Effector memory CD4-positive, alpha-beta T cell (primary cell): ENCODE measurements around the gene RAB11FIP5.
A peak's percentile ranks its signal among the peaks of the same experiment; 100 is the strongest.

Experiments used
- DNase-seq, 3 donors: peaks; one replicate each; pipeline ENCODE4 v3.0.0-alpha.2; 2020
- H3K27ac ChIP-seq: 2 replicates; pipeline ENCODE4 v1.7.0; 2013; ENCODE audit warnings: mild to moderate bottlenecking, low read length, moderate library complexity; ENCODE audit not compliant: insufficient read depth, poor library complexity, severe bottlenecking
- H3K27me3 ChIP-seq: replicated peaks from 2 replicates; pipeline ENCODE4 v1.7.0; 2013; ENCODE audit warnings: mild to moderate bottlenecking, low read length; ENCODE audit not compliant: insufficient read depth, control insufficient read depth, poor library complexity, severe bottlenecking
- H3K36me3 ChIP-seq: 2 replicates; pipeline ENCODE4 v1.7.0; 2013; ENCODE audit warnings: mild to moderate bottlenecking, low read length, moderate library complexity; ENCODE audit not compliant: control insufficient read depth, insufficient read depth
- H3K4me1 ChIP-seq: 2 replicates; pipeline ENCODE4 v1.7.0; 2013; ENCODE audit warnings: low read length, mild to moderate bottlenecking; ENCODE audit not compliant: control insufficient read depth, insufficient read depth, poor library complexity, severe bottlenecking
- H3K4me3 ChIP-seq: 2 replicates; pipeline ENCODE4 v1.7.0; 2013; ENCODE audit warnings: low read length, low read depth, mild to moderate bottlenecking; ENCODE audit not compliant: insufficient read depth, poor library complexity, severe bottlenecking
- H3K9me3 ChIP-seq: 2 replicates; pipeline ENCODE4 v1.7.0; 2013; ENCODE audit warnings: mild to moderate bottlenecking, low read length, moderate library complexity; ENCODE audit not compliant: control insufficient read depth

RAB11FIP5 gene

GRCh38 chr2:73078457-73079411 is 34.0 kb downstream of the RAB11FIP5 start:
- DNase-seq = no peak
- Histone ChIP-seq H3K4me1 (no peaks in the 10 kb centered on the region), H3K36me3 (no peaks in the 10 kb centered on the region), H3K9me3 (no peaks in the 10 kb centered on the region), H3K4me3 (no peak overlapping the region), H3K27ac (no peak overlapping the region), H3K27me3 (no peaks in the 10 kb centered on the region)

GRCh38 chr2:73077424-73077795 is 35.3 kb downstream of the RAB11FIP5 start:
- Histone ChIP-seq H3K36me3 (no peaks in the 10 kb centered on the region), H3K4me3 (no peak overlapping the region), H3K27me3 (no peaks in the 10 kb centered on the region), H3K9me3 (no peaks in the 10 kb centered on the region), H3K27ac (no peak overlapping the region), H3K4me1 (no peaks in the 10 kb centered on the region)
- no peak for DNase-seq

- Histone ChIP-seq H3K27me3 (no peaks in the 10 kb centered on the region), H3K4me3 (no peak overlapping the region), H3K9me3 (no peaks in the 10 kb centered on the region), H3K27ac (no peak overlapping the region), H3K36me3 (no peaks in the 10 kb centered on the region), H3K4me1 (peaks cover 2% of the 10 kb centered on the region)
- no peak for DNase-seq
Observed at GRCh38 chr2:73076701-73077423, 35.9 kb downstream of the RAB11FIP5 start.

GRCh38 chr2:73075477-73076373 is 37.0 kb downstream of the RAB11FIP5 start:
- no peak for DNase-seq
- H3K27ac ChIP-seq = no peak overlapping the region
- H3K4me3 ChIP-seq = no peak overlapping the region
- no peaks in the 10 kb centered on the region for H3K36me3 ChIP-seq
- H3K27me3 ChIP-seq = no peaks in the 10 kb centered on the region
- H3K4me1 ChIP-seq = peaks cover 7% of the 10 kb centered on the region
- H3K9me3 ChIP-seq = no peaks in the 10 kb centered on the region

GRCh38 chr2:73074110-73075069 is 38.4 kb downstream of the RAB11FIP5 start:
- DNase-seq = no peak
- no peaks in the 10 kb centered on the region for H3K9me3 ChIP-seq
- H3K36me3 ChIP-seq = no peaks in the 10 kb centered on the region
- H3K4me3 ChIP-seq = no peak overlapping the region
- no peak overlapping the region for H3K27ac ChIP-seq
- H3K4me1 ChIP-seq = peaks cover 15% of the 10 kb centered on the region
- H3K27me3 ChIP-seq = no peaks in the 10 kb centered on the region

GRCh38 chr2:73072416-73072815 is 40.3 kb downstream of the RAB11FIP5 start:
- H3K4me1 ChIP-seq = peaks cover 15% of the 10 kb centered on the region
- H3K27ac ChIP-seq = no peak overlapping the region
- no peak overlapping the region for H3K4me3 ChIP-seq
- no peak for DNase-seq
- no peaks in the 10 kb centered on the region for H3K9me3 ChIP-seq
- no peaks in the 10 kb centered on the region for H3K27me3 ChIP-seq
- no peaks in the 10 kb centered on the region for H3K36me3 ChIP-seq

- Histone ChIP-seq H3K4me3 (peak overlapping the region; percentile 99), H3K27ac (no peak overlapping the region), H3K36me3 (no peaks in the 10 kb centered on the region), H3K9me3 (no peaks in the 10 kb centered on the region), H3K4me1 (peaks cover 15% of the 10 kb centered on the region), H3K27me3 (no peaks in the 10 kb centered on the region)
- no peak for DNase-seq
Observed at GRCh38 chr2:73072129-73072395, 40.7 kb downstream of the RAB11FIP5 start.

GRCh38 chr2:73071360-73072128 is 41.2 kb downstream of the RAB11FIP5 start, which contains the start of gene SFXN5:
TSS of gene SFXN5 (minus strand) at chr2:73071712. CDS start at chr2:73071705, 7 bp downstream.
- Histone ChIP-seq H3K27ac (peak within 1 kb of the TSS; percentile 76), H3K36me3 (no peaks in the 10 kb centered on the region), H3K4me3 (peak within 1 kb of the TSS; percentile 99), H3K4me1 (peaks cover 15% of the 10 kb centered on the region), H3K27me3 (no peaks in the 10 kb centered on the region), H3K9me3 (no peaks in the 10 kb centered on the region)
- peak; percentile 87 to 91 (median 88) for DNase-seq
